Adipose tissue (tissue), 3 donors: ENCODE measurements around the gene GARIN5A. TPM values are rescaled to one million over a fixed set of nuclear protein-coding genes. Genes with fewer than 3 reads are reported as not detected.
A peak's percentile ranks its signal among the peaks of the same experiment; 100 is the strongest.

Experiments used
- H3K27ac ChIP-seq: one replicate; pipeline ENCODE4 v1.5.1; 2013; ENCODE audit warnings: low read depth, low read length
- WGBS, 3 donors: extraction: QIAGEN DNeasy Blood & Tissue Kit; methylation state at CpG; one replicate each; pipeline ENCODE4 v1.1.7; 2013; 5-methylcytosine and 5-hydroxymethylcytosine counted together
- polyA plus RNA-seq, 3 donors: library from polyadenylated mRNA; stranded (reverse); fragments of 200-250 nt; gene quantifications; one replicate each; pipeline ENCODE4 v1.2.3, GENCODE V29; 2013
- donor health status: healthy with polysubstance abuse.
- donor health status: Bipolar disorder and iron deficiency.
- donor health status: healthy.

GARIN5A gene
- 1 to 10 TPM in 2 of 3 donors, under 1 TPM in 1; 0.68 to 2.7 (median 1.8) TPM for polyA plus RNA-seq

DNA sequence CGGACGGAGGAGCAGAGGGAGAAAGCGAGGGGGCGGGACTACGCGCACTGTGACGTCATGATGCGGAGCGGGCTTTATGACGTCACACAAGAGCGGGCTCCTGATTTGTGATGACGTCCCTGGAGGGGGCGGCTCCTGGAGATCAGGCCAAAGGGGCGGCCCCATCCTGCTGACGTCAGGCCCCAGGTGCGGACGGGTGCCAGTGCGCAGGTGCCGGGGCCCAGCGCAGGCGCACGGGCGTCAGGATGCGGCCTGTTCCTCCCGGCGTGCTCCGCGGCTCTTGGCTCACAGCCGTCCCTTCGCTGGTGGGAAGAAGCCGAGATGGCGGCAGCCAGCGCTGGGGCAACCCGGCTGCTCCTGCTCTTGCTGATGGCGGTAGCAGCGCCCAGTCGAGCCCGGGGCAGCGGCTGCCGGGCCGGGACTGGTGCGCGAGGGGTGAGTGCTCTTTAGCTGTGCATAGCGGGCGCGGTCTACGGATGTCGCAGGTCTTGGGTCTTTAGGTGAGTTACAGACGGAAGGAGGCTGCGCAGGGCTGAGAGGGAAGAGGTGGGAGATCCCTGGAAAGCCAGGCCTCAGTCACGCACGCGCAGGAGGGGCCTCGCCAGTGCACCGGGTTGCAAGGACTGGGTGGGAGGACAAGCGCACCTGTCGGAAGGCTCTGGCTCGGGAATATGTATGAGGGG is at the start of gene GARIN5A, which contains the start of gene EMC10:
Gene GARIN5A (minus strand): TSS at position 625 of the 683 bp plus-strand sequence. CDS start 460 bp downstream, at position 165.
Gene EMC10 (plus strand): TSS at position 284 of the 683 bp plus-strand sequence. CDS start 38 bp downstream, at position 322.
- 2 to 4% (median 3%) methylated on average over 48 to 58 of the region's 58 CpGs for WGBS, 3 donors
- H3K27ac ChIP-seq = no peak within 1 kb of the TSS

DNA sequence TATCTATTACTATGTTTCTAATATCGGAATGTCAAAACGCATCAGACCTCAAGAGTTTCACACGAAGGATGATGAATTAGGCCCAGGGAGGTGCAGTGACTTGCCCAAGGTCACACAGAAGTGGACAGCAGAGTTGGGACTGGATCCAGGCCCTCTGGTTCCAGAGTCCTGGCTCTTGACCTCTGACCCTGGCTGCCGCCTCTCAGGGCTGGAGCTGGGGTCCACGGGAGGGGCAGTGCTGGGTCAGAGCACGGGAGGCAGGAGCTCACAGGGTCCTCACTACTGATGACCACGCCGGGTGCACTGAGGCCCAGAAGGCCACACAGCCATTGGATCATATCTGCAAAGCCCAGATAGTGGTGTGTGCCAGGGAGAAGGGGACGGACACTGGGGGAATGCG is 46.2 kb upstream of the GARIN5A start:
- WGBS, 3 donors = 76 to 90% (median 79%) methylated on average over 10 of the region's 10 CpGs

GRCh38 chr19:50520822-50521465 is 44.3 kb upstream of the GARIN5A start:
- no peak overlapping the region for H3K27ac ChIP-seq
- WGBS, 3 donors = 83 to 85% (median 84%) methylated on average over 17 of the region's 17 CpGs

More for the DNA sequence above, 46.2 kb upstream of the GARIN5A start:
- H3K27ac ChIP-seq = no peak overlapping the region

- 93 to 97% (median 96%) methylated on average over 40 of the region's 40 CpGs for WGBS, 3 donors
- no peak overlapping the region for H3K27ac ChIP-seq
Observed at GRCh38 chr19:50519006-50519575, 42.4 kb upstream of the GARIN5A start.

GRCh38 chr19:50518091-50519005 is 41.7 kb upstream of the GARIN5A start:
- no peak overlapping the region for H3K27ac ChIP-seq
- WGBS, 3 donors = 91 to 95% (median 95%) methylated on average over 83 to 87 of the region's 87 CpGs

GRCh38 chr19:50517704-50518075 is 41.0 kb upstream of the GARIN5A start:
- H3K27ac ChIP-seq = no peak overlapping the region
- 95 to 97% (median 97%) methylated on average over 29 to 37 of the region's 37 CpGs for WGBS, 3 donors

GRCh38 chr19:50516964-50517703 is 40.5 kb upstream of the GARIN5A start:
- WGBS, 3 donors = 36 to 79% (median 75%) methylated on average over 44 to 53 of the region's 53 CpGs
- no peak overlapping the region for H3K27ac ChIP-seq

DNA sequence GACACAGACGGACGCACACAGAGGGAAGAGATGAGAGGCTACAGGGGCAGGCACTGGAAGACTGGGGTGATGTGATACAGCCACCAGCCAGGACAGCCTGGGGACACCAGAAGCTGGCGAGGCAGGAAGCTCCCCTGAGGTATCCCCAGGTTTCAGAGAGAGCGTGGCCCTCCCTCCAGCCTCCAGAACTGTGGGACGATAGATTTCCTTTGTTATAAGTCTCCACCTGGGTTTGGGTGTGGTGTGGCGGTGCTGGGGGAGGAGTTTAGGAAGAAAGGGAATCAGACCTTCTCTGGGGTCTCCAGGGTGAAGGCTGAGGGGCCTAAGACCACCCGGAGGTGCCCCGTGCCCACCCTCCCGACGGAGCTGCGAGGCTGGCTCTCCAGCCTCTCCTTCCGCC is 39.8 kb upstream of the GARIN5A start:
- no peak overlapping the region for H3K27ac ChIP-seq
- WGBS, 3 donors = 41 to 64% (median 57%) methylated on average over 12 of the region's 12 CpGs

- WGBS, 3 donors = 62 to 89% (median 68%) methylated on average over 8 to 11 of the region's 11 CpGs
- H3K27ac ChIP-seq = no peak overlapping the region
Observed at GRCh38 chr19:50515168-50515561, 38.5 kb upstream of the GARIN5A start.

GRCh38 chr19:50514346-50515167 is 37.9 kb upstream of the GARIN5A start:
- H3K27ac ChIP-seq = no peak overlapping the region
- 40 to 48% (median 47%) methylated on average over 37 to 38 of the region's 38 CpGs for WGBS, 3 donors

- 35 to 43% (median 41%) methylated on average over 17 to 22 of the region's 22 CpGs for WGBS, 3 donors
- no peak within 1 kb of the TSS for H3K27ac ChIP-seq
Observed at GRCh38 chr19:50513746-50514345, 37.2 kb upstream of the GARIN5A start, which contains the start of gene ASPDH. Gene ASPDH, minus strand, starts transcription at chr19:50513913. Its CDS starts 90 bp downstream, at chr19:50513823.

DNA sequence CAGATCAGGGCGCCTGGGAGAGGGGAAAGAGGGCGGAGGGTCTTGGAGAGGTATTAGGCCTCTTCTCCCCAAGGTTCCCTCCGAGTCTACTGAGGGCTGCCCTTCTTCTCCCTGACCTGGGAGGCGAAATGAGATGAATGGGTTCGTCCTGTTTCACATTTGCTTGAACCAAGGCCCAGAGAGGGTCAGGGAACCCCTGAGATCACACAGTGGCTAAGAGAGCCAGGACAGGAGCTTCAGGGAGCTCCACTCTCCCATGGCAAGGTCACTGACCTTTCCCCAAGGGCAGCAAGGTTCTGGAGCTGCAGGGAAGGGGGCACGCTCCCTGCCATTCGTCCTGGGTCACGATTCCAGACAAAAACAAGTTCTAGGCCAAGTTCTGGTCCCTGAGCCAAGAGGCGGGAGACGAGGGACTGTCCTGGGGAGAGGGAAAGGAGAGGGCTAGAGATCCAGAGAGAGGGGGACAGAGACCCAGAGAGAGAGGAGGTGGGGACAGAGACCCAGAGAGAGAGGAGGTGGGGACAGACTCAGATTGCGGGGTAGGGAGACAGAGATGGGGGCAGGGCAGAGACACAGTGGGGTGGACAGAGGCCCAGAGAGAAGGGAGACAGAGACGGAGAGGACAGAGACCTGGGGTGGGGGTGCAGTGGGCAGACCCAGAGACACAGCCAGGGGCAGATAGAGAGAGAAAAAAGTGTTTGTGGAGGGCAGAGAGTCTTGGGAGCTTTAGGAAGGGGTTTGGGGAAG is 36.5 kb upstream of the GARIN5A start:
- no peak overlapping the region for H3K27ac ChIP-seq
- WGBS, 3 donors = 47 to 67% (median 66%) methylated on average over 12 of the region's 12 CpGs

DNA sequence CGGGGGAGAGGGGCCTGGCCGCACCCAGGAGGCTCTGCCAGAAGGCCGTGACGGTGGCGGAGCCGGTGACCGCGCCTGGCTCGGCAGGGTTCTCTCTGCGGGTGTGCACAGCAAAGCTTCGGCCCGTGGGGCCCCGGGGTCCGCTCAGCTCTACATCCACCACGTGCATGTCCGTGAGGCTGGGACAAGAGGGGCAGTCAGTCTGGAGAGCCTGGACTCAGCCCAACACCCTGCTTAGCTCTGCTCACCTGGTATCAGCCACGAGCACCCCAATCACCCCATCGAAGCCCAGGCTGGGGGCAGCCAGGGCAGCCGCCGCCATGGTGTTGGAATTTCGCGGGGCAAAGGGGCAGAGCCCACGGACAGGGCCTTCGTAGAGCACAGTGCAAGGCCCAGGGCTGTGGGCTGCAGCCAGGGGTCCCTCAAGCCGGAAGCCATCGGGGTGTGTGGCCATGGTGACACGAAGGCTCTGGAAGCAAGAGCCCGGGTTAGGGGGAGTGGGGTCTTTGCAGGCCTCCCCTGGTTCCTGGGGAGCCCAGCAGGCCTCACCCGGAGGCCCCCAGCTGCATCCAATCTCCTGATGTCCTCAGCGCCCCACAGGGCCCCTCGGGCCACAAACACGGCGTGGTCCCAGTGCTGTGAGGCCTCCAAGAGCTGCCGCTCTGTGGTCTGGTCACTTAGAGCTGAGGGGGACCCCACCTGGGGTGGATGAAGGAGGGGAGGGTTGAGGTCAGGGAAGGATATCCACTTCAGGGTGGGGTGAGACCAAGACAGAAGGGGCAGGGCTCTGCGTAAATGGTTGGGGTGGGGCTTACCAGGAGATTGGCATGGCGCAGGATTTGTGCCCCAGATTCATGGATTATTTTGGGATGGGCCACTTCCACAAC is 35.7 kb upstream of the GARIN5A start:
- no peak overlapping the region for H3K27ac ChIP-seq
- 87 to 90% (median 89%) methylated on average over 36 of the region's 36 CpGs for WGBS, 3 donors

DNA sequence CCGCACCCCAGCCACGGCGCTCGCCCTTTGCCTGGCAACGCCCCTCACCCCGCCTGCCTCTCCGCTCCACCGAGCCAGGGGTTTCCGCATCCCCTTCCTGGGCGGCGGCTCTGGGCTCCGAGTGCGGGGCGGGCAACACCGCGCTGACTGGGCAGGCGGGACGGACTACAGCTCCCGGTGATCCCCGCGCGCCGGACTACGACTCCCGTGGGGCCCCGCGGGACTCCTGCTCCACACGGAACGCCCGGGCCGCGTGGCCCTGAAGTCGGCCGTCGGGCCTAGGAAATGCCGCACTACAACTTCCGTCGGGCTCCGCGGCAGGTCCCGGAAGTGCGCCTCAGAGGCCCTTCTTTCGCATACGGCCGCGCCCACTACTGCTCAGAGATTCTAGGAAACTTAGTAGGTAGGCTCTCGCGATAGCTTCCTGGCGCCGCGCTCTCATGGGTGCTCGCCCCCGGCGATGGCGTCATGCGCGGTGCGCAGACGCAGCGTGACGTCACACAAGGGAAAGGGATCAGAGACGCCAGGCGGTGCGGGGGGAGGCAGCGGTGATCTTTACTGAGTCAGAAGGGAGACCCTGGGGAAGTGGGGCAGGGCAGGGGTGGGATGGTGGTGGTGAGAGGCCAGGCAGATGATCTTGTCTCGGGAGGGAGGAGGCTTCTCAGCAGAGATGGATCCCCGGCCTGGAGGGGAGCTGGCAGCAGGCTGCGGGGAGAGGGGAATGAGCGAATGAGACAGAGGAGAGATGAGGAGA is 34.6 kb upstream of the GARIN5A start, which contains the start of gene JOSD2:
Gene JOSD2 (minus strand): TSS at position 123 of the 754 bp plus-strand sequence. CDS start 760 bp downstream, outside the sequence.
- 1 to 2% (median 2%) methylated on average over 69 of the region's 69 CpGs for WGBS, 3 donors
- H3K27ac ChIP-seq = peak within 1 kb of the TSS; percentile 35
